ENCODE measurements around the gene TRIML1. TPM values are rescaled to one million over a fixed set of nuclear protein-coding genes. Genes with fewer than 3 reads are reported as not detected.

Gene TRIML1
- total and polyA plus RNA-seq, 9 donors = not detected

DNA sequence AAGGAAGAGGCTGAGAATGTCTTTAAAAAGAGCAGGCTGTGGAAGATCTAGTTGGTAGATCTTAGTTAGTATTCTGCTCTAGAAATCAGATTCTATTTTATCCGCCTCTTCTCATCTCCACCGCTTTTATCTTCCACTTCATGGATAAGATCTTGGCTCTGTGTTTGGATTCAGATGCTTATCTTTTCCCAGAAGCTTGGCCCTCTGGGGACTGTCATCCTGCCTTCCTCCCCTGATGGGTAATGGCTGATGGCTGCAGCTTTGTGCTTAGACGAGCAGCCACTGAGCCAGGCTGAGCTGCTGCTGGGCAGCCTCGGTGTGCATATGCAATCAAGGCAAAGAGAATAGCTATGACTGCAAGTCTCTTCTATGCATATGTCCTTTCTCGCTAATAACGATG lies 23.5 kb downstream of the TRIML1 start:
- no peaks in the 10 kb centered on the region for H3K27me3 ChIP-seq
- H3K4me3 ChIP-seq = no peak overlapping the region
- no peaks in the 10 kb centered on the region for H3K36me3 ChIP-seq
- TF ChIP-seq POLR2A (IDR thresholded peaks at IDR 0.05) (no peak), EP300 (IDR thresholded peaks at IDR 0.05) (no peak), CTCF (IDR thresholded peaks at IDR 0.05) (no peak)
- intact Hi-C loops (cut with DNase I) = no loop called here
- no peaks in the 10 kb centered on the region for H3K9me3 ChIP-seq
- DNase-seq = no peak
- H3K27ac ChIP-seq = no peak overlapping the region
- H3K4me1 ChIP-seq (ENCODE audit: insufficient read depth) = no peaks in the 10 kb centered on the region
- WGBS, 3 donors = 77 to 85% (median 83%) methylated on average over 6 of the region's 6 CpGs

GRCh38 chr4:188168726-188169373 lies 29.6 kb downstream of the TRIML1 start:
- 81 to 82% (median 81%) methylated on average over 5 of the region's 5 CpGs for WGBS, 3 donors
- Histone ChIP-seq H3K4me1 (ENCODE audit: insufficient read depth) (no peaks in the 10 kb centered on the region), H3K27me3 (no peaks in the 10 kb centered on the region), H3K4me3 (no peak overlapping the region), H3K27ac (no peak overlapping the region), H3K9me3 (no peaks in the 10 kb centered on the region), H3K36me3 (no peaks in the 10 kb centered on the region)
- no peak for TF ChIP-seq EP300 (IDR thresholded peaks at IDR 0.05)
- TF ChIP-seq CTCF (IDR thresholded peaks at IDR 0.05) = no peak
- TF ChIP-seq POLR2A (IDR thresholded peaks at IDR 0.05) = no peak
- intact Hi-C loops (cut with DNase I) = no loop called here
- no peak for DNase-seq

DNA sequence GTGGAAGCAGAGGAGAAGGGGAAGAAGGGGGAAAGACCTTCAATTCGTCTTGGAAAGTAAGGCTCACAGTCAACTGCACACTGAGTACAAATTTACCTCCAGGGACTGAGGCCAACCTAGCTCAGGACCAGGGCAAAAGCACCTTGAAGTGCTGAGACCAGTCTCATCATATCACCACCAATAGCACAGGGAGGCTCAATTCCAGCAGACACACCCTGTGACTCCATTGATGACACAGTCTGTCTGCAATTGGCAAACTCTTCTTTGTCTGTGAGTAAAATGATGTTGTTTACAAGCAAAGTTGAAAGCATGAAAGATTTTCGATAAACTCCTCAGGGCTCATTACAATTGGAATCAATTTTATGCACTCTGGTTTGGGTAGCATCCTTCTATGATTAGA lies 32.3 kb downstream of the TRIML1 start:
- 75 to 80% (median 80%) methylated on average over 2 of the region's 2 CpGs for WGBS, 3 donors
- intact Hi-C loops (cut with DNase I) = no loop called here
- H3K27ac ChIP-seq = no peak overlapping the region
- H3K4me1 ChIP-seq (ENCODE audit: insufficient read depth) = no peaks in the 10 kb centered on the region
- H3K4me3 ChIP-seq = no peak overlapping the region
- no peak for DNase-seq
- no peaks in the 10 kb centered on the region for H3K27me3 ChIP-seq
- TF ChIP-seq CTCF (IDR thresholded peaks at IDR 0.05) (no peak), EP300 (IDR thresholded peaks at IDR 0.05) (no peak), POLR2A (IDR thresholded peaks at IDR 0.05) (no peak)
- no peaks in the 10 kb centered on the region for H3K36me3 ChIP-seq
- no peaks in the 10 kb centered on the region for H3K9me3 ChIP-seq

DNA sequence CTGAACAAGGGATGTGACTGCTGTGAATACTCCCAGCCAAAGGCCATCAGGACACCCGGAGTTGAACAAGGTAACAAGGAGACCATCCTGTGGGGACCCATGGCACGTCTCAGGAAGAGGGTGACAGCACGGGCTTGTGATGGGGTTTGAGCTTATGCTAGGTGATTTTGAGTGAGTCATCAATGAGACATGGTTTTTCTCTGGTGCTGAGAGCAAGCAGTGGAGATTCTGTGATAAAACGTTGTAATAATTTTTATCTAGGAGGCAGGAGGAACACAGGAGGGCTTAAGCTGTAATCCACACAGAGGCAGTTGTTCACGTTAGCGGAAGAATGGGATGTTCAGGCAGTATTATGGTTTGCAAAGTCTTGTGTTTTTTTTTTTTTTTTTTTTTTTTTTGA lies 36.0 kb downstream of the TRIML1 start:
- DNase-seq = no peak

More for the DNA sequence above, 36.0 kb downstream of the TRIML1 start:
- TF ChIP-seq CTCF (IDR thresholded peaks at IDR 0.05) = no peak
- TF ChIP-seq EP300 (IDR thresholded peaks at IDR 0.05) = no peak
- TF ChIP-seq POLR2A (IDR thresholded peaks at IDR 0.05) = no peak
- Histone ChIP-seq H3K36me3 (no peaks in the 10 kb centered on the region), H3K27ac (no peak overlapping the region), H3K4me1 (ENCODE audit: insufficient read depth) (no peaks in the 10 kb centered on the region), H3K4me3 (no peak overlapping the region), H3K27me3 (no peaks in the 10 kb centered on the region), H3K9me3 (no peaks in the 10 kb centered on the region)
- 87 to 93% (median 93%) methylated on average over 6 of the region's 6 CpGs for WGBS, 3 donors
- intact Hi-C loops (cut with DNase I) = no loop called here

Data from ovary (tissue), 9 donors.